HG03565 (cell line): ENCODE results near the gene EIF2S2.

Source experiments
- ATAC-seq: cut with Tn5 transposase; IDR thresholded peaks from one replicate; pipeline ENCODE4 v1.9.1; 2021; ENCODE audit warnings: mild to moderate bottlenecking, moderate library complexity; ENCODE audit not compliant: unreplicated experiment

The EIF2S2 gene

GRCh38 chr20:34122274-34122980 lies 10.4 kb upstream of the EIF2S2 start:
- no peak for ATAC-seq

- ATAC-seq: no peak
Measured at GRCh38 chr20:34120213-34120612, 8.2 kb upstream of the EIF2S2 start.

- ATAC-seq: no peak
Measured at GRCh38 chr20:34115232-34115631, 3.2 kb upstream of the EIF2S2 start.

- no peak for ATAC-seq
Measured at GRCh38 chr20:34114809-34115208, 2.8 kb upstream of the EIF2S2 start.

- no peak for ATAC-seq
Measured at GRCh38 chr20:34112600-34113101, 608 bp upstream of the EIF2S2 start.

DNA sequence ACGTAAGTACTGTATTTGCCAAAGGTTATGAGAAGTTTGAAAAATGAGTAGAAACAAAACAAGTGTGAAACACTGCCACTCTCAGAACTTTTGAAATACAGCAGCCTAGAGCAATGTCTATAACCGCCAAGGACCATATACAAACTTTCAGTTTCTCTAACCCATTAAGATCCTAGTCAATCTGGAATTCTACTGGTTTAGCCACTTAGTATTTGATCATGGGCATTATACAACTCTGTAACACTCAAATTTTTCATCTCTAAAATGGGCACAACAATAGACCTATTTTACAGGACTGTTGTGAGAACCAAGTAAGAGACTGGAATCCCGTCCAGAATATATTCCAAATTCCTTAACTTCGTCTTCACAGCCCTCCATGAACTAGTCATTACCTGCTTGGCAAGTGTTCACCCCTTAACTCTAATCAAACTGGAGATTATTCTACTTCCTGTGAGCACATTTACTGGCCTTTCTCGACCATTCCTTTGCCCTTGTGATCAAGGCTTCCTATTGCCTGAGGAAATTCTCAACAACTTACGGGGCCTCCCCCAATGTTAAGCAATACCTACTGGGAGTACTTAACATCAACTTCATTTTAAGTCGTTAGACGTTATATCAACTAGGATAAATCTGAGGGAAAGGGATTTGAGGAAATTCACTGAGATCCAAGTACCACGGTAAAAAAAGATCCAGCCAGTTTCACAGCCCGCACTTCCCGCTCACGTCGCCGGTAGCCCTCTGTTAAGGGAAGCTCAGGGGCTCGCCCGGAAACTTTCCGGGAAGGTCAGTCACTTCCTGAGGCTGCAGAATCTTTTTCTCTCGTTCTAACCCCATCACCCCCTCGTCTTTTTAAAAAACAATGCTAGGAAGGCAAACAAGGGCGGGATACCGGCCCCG lies 1.1 kb downstream of the EIF2S2 start:
- no peak for ATAC-seq

GRCh38 chr20:34110025-34110744 lies 1.9 kb downstream of the EIF2S2 start:
- ATAC-seq: no peak

DNA sequence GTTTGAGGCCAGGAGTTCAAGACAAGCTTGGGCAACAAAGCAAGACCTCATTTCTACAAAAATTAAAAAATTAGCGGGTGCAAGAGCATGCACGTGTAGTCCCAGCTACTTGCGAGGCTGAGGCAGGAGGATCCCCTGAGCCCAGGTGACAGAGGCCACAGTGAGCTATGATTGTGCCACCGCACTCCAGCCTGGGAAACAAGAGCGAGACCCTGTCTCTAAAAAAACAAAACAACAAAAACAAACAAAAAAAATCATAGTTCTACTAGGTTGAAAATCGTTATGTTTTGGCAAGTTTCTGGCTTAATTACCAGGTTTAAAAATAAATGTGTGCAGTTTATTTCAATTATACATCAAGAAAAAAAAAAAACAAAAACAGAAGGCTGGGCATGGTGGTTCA lies 2.6 kb downstream of the EIF2S2 start:
- no peak for ATAC-seq

DNA sequence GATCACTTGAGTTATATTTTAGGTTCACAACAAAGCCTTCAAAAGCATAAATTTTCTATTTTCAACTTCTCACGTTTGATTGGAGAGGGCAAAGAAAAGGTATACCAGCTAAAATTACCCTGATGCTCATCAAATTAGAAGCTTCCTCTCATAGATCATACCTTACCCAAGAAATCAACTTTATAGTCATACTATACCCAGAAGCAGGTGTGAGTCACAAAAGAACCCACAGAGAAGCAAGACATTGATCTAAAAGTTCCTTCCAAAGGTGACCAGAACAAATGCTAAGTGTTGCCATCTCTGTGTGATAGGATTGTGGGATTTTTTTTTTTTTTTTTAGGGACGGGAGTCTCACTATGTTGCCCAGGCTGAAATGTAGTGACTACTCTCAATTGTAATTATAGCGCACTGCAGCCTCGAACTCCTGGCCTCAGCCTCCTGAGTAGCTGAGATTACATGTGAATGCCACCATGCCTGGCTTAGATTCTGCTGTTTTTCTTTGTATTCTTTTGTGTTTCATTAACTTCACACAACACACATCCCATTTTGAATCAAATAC lies 3.3 kb downstream of the EIF2S2 start:
- ATAC-seq: no peak

DNA sequence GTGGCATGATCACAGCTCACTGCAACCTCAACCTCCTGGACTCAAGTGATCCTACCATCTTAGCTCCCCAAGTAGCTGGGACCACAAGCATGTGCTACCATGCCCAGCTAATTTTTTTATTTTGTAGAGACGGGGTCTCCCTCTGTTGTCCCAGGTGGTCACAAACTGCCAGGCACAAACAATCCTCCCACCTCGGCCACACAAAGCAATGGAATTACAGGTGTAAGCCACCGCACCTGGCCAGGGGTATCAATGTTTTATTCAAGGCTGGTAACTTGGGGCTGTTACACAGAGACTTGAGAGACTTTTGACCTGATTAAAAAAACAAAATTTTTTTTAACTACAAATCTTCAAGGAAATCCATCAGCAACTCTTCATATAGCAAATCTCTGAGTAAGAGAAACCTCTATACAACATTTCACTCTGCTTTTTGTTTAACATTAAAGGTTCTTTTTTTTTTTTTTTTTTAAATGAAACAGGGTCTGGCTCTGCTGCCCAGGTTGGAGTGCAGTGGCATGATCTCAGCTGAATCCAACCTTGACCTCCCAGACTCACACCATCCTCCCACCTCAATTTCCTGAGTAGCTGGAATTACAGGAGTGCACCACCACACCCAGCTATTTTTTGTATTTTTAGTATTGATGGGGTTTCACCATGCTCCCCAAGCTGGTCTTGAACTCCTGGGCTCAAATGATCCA lies 5.9 kb downstream of the EIF2S2 start:
- no peak for ATAC-seq

DNA sequence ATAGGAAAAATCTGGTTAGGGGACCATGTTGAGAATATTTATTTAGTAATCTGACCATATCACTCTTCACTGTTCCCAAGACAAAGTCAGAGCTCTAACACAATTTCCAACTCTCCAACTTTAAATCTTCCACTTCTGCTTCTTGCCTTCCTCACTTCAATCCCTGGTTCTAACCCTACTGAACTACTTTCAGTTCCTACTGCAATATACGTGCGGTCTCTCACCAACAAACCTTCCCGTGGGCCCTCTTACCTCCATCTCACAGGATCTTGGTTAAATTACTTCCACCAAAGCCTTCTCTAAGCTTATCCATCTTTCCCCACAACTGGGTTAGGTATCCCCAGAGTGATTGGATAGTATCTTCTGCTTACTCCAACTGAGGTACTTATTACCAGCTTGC lies 8.0 kb downstream of the EIF2S2 start:
- ATAC-seq: no peak

- ATAC-seq: no peak
Measured at GRCh38 chr20:34102342-34102741, 9.7 kb downstream of the EIF2S2 start.

DNA sequence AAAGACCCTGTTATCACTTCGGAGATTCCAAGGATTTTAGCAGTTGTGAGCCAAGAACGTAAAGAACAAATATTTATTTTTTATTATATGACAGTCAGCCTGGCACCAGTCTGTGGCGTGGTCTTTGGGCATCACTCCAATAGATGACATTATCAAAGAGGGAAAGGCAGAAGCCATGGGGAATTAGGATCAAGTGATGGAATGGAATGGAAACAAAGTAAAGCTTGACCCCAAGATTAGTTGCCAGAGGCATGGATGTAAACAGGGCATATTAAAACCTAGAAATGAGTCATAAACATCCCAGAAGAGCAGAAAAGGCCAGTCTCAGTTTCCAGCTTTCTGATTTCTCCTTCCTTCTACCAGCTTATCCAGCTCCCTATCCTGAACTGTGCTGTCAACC lies 11.5 kb downstream of the EIF2S2 start:
- no peak for ATAC-seq

DNA sequence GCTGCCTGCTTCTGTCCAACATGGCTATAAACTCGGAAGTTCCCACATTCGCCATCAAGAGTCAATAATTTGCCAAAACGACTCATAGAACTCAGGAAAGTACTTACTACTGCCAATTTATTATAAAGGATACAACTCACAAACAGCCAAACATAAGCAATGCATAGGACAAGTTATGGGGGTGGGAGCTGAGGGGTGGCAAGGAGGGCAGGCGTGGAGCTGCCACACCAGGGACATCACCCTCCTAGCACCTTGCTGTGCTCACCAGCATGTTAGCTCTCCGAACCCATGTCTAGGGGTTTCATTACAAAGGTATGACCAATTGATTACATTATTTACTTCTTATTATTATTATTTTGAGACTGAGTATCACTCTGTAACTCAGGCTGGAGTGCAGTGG lies 12.4 kb downstream of the EIF2S2 start:
- no peak for ATAC-seq

- ATAC-seq: no peak
Measured at GRCh38 chr20:34098570-34098969, 13.5 kb downstream of the EIF2S2 start.

GRCh38 chr20:34096699-34097444 lies 15.2 kb downstream of the EIF2S2 start:
- no peak for ATAC-seq

DNA sequence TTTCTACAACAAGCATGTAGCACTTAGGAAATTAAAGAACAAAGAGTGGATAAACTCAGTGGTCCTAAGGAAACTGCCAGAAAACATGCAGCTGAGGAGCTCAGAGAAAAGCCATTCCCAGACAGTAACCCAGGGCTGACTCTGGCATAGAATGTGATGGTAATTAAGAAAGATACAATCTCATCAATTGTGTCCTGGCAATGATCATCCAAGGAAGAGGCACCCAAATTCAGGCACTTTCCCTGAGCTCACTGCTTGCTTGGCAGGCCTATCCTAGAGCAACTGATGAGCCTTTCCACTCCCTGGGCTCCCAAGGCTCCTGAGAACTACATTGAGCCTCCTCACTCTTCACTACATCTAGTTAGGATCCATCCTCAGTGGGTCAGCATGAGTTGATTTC lies 16.2 kb downstream of the EIF2S2 start:
- ATAC-seq: no peak

DNA sequence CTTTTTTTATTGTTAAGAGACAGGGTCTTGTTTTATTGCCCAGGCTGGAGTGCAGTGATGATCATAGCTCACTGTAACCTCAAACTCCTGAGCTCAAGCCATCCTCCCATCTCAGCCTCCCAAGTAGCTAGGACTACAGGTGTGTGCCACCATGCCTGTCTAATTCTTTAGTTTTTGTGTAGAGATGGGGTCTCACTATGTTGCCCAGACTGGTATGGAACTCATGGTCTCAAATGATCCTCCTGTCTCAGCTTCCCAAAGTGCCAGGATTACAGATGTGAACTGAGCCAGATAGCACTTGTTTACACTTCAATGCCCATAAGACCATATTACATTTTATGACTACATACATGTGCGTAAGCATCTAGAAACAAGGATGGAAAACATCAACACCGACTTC lies 18.1 kb downstream of the EIF2S2 start:
- no peak for ATAC-seq

DNA sequence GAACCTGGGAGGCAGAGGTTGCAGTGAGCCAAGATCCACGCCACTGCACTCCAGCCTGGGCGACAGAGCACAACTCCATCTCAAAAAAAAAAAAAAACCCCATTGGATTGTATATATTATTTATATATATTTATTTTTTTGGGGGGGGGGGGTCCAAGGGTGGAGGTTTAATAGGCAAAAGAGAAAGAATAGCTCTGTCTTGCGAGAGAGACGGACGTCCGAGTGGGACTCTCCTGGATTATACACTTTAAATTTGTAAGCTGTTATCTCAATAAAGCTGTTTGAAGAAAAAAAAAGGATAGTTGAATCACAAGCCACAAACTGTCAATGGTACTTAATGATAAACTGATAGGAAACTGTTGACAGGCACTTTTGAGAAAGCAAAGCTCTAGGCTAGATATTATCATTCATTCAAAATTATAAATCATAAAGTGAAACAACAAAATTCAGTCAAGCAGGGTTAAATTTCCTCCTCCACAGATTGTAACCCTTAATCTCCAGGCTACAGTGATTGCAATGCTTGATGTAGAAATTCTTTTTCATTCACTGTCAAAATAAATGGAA lies 20.3 kb downstream of the EIF2S2 start:
- ATAC-seq: no peak
